Measurements from ENCODE around the gene PSMD1. TPM values are rescaled to one million over a fixed set of nuclear protein-coding genes. Genes with fewer than 3 reads are reported as not detected.

The PSMD1 gene
- total and polyA plus RNA-seq, 11 donors = 33.2 to 124 (median 86.1) TPM

DNA sequence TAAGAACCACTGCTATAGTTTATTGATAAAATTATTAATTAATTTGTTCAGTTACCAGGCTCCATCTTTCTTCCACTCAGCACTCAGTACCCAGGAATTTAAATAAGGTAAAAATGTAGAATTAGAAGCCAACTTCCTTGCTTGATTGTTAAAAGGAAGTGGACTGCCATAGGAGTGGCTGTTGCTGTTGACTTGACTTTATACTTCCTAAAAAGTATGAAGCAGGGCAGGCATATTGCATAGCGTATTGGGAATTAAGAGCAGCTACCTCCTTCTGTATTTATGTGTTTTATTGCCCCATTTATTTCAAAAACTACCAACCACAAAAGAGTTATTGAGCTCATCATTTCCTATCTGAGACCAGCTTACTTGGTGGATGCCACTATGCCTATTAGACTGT, 27.9 kb downstream of the PSMD1 start:
- intact Hi-C loops (cut with DNase I) = no loop called here
- TF ChIP-seq, protein P1, sequence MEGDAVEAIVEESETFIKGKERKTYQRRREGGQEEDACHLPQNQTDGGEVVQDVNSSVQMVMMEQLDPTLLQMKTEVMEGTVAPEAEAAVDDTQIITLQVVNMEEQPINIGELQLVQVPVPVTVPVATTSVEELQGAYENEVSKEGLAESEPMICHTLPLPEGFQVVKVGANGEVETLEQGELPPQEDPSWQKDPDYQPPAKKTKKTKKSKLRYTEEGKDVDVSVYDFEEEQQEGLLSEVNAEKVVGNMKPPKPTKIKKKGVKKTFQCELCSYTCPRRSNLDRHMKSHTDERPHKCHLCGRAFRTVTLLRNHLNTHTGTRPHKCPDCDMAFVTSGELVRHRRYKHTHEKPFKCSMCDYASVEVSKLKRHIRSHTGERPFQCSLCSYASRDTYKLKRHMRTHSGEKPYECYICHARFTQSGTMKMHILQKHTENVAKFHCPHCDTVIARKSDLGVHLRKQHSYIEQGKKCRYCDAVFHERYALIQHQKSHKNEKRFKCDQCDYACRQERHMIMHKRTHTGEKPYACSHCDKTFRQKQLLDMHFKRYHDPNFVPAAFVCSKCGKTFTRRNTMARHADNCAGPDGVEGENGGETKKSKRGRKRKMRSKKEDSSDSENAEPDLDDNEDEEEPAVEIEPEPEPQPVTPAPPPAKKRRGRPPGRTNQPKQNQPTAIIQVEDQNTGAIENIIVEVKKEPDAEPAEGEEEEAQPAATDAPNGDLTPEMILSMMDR (IDR thresholded peaks at IDR 0.05) = no peak
- TF ChIP-seq POLR2A (IDR thresholded peaks at IDR 0.05) = no peak
- DNase-seq = no peak

DNA sequence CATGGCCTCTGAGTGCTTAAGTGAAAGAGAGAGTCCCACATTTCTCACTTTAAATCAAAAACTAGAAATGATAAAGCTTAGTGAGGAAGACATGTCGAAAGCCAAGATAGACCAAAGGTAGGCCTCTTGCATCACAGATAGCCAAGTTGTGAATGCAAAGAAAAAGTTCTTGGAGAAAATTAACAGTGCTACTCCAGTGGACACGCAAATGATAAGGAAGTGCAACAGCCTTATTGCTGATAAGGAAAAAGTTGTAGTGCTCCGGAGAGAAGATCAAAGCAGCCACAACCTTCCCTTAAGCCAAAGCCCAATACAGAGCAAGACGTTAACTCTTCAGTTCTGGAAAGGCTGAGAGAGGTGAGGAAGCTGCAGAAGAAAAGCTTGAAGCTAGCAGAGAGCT, 32.1 kb downstream of the PSMD1 start:
- peaks cover 6 to 100% (median 75%) of the 10 kb centered on the region in 9 donors for H3K36me3 ChIP-seq
- intact Hi-C loops (cut with DNase I) = no loop called here
- no peak for ATAC-seq
- no peak overlapping the region for H3K4me3 ChIP-seq
- TF ChIP-seq POLR2A (IDR thresholded peaks at IDR 0.05) = no peak
- TF ChIP-seq, protein P1 (IDR thresholded peaks at IDR 0.05) = no peak
- no peaks in the 10 kb centered on the region for H3K4me1 ChIP-seq
- no peaks in the 10 kb centered on the region for H3K27me3 ChIP-seq
- no peak for DNase-seq
- H3K27ac ChIP-seq = no peak overlapping the region
- 50 to 56% (median 55%) methylated on average over 4 of the region's 4 CpGs for WGBS, 4 donors
- no peaks in the 10 kb centered on the region for H3K9me3 ChIP-seq

More for the DNA sequence above, 27.9 kb downstream of the PSMD1 start:
- no peaks in the 10 kb centered on the region for H3K9me3 ChIP-seq
- peaks cover 17 to 100% (median 100%) of the 10 kb centered on the region in 9 donors for H3K36me3 ChIP-seq
- H3K27ac ChIP-seq = no peak overlapping the region
- no peak for ATAC-seq
- no peaks in the 10 kb centered on the region for H3K27me3 ChIP-seq
- no peaks in the 10 kb centered on the region for H3K4me1 ChIP-seq
- no peak overlapping the region for H3K4me3 ChIP-seq
- 91 to 100% (median 93%) methylated on average over 1 of the region's 1 CpG for WGBS, 4 donors

GRCh38 chr2:231093933-231094332, 37.3 kb downstream of the PSMD1 start:
- DNase-seq = no peak
- Histone ChIP-seq H3K27ac (no peak overlapping the region), H3K4me1 (peaks cover 0 to 8% (median 0%) of the 10 kb centered on the region in 12 donors), H3K9me3 (peaks cover 0 to 13% (median 3%) of the 10 kb centered on the region in 12 donors), H3K36me3 (peaks cover 0 to 87% (median 56%) of the 10 kb centered on the region in 9 donors), H3K4me3 (no peak overlapping the region), H3K27me3 (no peaks in the 10 kb centered on the region)
- intact Hi-C loops (cut with DNase I) = no loop called here
- WGBS, 4 donors = 85 to 94% (median 91%) methylated on average over 5 of the region's 5 CpGs
- TF ChIP-seq, protein P1 (IDR thresholded peaks at IDR 0.05) = no peak
- no peak for TF ChIP-seq POLR2A (IDR thresholded peaks at IDR 0.05)
- ATAC-seq = no peak

DNA sequence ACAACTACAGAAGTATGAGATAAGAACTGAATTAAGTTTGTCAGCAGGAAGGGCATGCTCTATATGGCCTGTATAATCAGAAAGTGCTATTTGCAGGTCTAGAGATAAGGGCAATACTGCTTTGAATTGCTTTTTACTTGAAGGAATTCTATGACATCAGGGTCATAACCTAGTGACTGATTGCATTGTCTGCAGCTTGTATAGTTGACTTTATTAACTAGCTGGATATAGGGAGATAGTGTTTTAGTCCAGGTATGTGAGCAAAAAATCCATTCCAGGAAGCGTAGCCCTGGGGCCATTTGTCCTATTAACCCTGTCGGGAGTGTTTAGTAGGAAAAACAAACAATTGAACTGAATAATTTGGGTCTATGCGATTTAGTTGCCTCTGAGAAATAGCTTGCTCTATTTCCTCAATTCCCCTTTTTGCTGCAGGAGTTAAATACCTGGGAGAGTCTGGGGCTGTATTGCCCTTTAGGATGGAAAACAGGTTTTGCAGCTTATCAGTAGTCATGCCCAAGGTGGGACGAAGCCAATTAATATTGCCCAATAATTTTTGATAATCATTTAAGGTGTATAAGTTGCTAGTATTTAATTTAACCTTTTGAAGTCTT, 38.2 kb downstream of the PSMD1 start:
- peaks cover 0 to 22% (median 11%) of the 10 kb centered on the region in 12 donors for H3K9me3 ChIP-seq
- DNase-seq (no peak), ATAC-seq (no peak)
- H3K36me3 ChIP-seq = peaks cover 0 to 82% (median 51%) of the 10 kb centered on the region in 9 donors
- 91 to 96% (median 93%) methylated on average over 4 of the region's 4 CpGs for WGBS, 4 donors
- intact Hi-C loops (cut with DNase I) = no loop called here
- peaks cover 0 to 8% (median 0%) of the 10 kb centered on the region in 12 donors for H3K4me1 ChIP-seq
- no peak overlapping the region for H3K27ac ChIP-seq
- no peaks in the 10 kb centered on the region for H3K27me3 ChIP-seq
- TF ChIP-seq, protein P1 (IDR thresholded peaks at IDR 0.05) = no peak
- no peak for TF ChIP-seq POLR2A (IDR thresholded peaks at IDR 0.05)
- H3K4me3 ChIP-seq = no peak overlapping the region
